ENCODE data around the gene AFAP1L2.
"Not testable (repeated sequence)": the region's sequence is repeated elsewhere in the genome, so short reads cannot be mapped to it uniquely, and the experiment has no call there.

Gene AFAP1L2

GRCh38 chr10:114336823-114337509 is 67.3 kb downstream of the AFAP1L2 start:
- no peak for DNase-seq (ENCODE audit: low read depth)

GRCh38 chr10:114335614-114336013 is 68.7 kb downstream of the AFAP1L2 start:
- DNase-seq (ENCODE audit: low read depth): no peak

- no peak for DNase-seq (ENCODE audit: low read depth)
Measured at GRCh38 chr10:114334301-114334700, 70.0 kb downstream of the AFAP1L2 start.

- DNase-seq (ENCODE audit: low read depth): not testable (repeated sequence)
Measured at GRCh38 chr10:114333441-114333840, 70.9 kb downstream of the AFAP1L2 start.

GRCh38 chr10:114332301-114333192 is 71.8 kb downstream of the AFAP1L2 start:
- DNase-seq (ENCODE audit: low read depth): no peak

- DNase-seq (ENCODE audit: low read depth): no peak
Measured at GRCh38 chr10:114329634-114330365, 74.5 kb downstream of the AFAP1L2 start.

- no peak for DNase-seq (ENCODE audit: low read depth)
Measured at GRCh38 chr10:114328874-114329273, 75.4 kb downstream of the AFAP1L2 start.

- DNase-seq (ENCODE audit: low read depth): no peak
Measured at GRCh38 chr10:114328441-114328812, 75.9 kb downstream of the AFAP1L2 start.

GRCh38 chr10:114327537-114328440 is 76.5 kb downstream of the AFAP1L2 start:
- no peak for DNase-seq (ENCODE audit: low read depth)

- DNase-seq (ENCODE audit: low read depth): no peak
Measured at GRCh38 chr10:114326795-114327194, 77.5 kb downstream of the AFAP1L2 start.

- no peak for DNase-seq (ENCODE audit: low read depth)
Measured at GRCh38 chr10:114323023-114323422, 81.3 kb downstream of the AFAP1L2 start.

- no peak for DNase-seq (ENCODE audit: low read depth)
Measured at GRCh38 chr10:114322344-114322743, 82.0 kb downstream of the AFAP1L2 start.

- no peak for DNase-seq (ENCODE audit: low read depth)
Measured at GRCh38 chr10:114320249-114321116, 83.8 kb downstream of the AFAP1L2 start.

- DNase-seq (ENCODE audit: low read depth): no peak
Measured at GRCh38 chr10:114319406-114320248, 84.7 kb downstream of the AFAP1L2 start.

GRCh38 chr10:114316744-114317143 is 87.6 kb downstream of the AFAP1L2 start:
- DNase-seq (ENCODE audit: low read depth): no peak

GRCh38 chr10:114315566-114316420 is 88.5 kb downstream of the AFAP1L2 start:
- DNase-seq (ENCODE audit: low read depth): no peak

- no peak for DNase-seq (ENCODE audit: low read depth)
Measured at GRCh38 chr10:114313866-114314265, 90.4 kb downstream of the AFAP1L2 start.

- DNase-seq (ENCODE audit: low read depth): no peak
Measured at GRCh38 chr10:114313139-114313538, 91.2 kb downstream of the AFAP1L2 start.

Measured in fibroblast of gingiva (primary cell).